Fibroblast of villous mesenchyme (primary cell): ENCODE results near the gene ITGB6. TPM values are rescaled to one million over a fixed set of nuclear protein-coding genes. Genes with fewer than 3 reads are reported as not detected.

Experiments used
- DNase-seq: peaks from one replicate; pipeline ENCODE4 v3.0.0-alpha.2; 2010; ENCODE audit warnings: low read depth
- H3K4me3 ChIP-seq: 2 replicates; pipeline ENCODE4 v1.5.1; 2011; ENCODE audit warnings: low read depth, mild to moderate bottlenecking, low read length
- CTCF ChIP-seq: IDR thresholded peaks from 2 replicates; pipeline ENCODE4 v1.5.1; 2012; ENCODE audit warnings: low read depth, mild to moderate bottlenecking, low read length; ENCODE audit not compliant: insufficient read depth
- total RNA-seq: library from RNA; depleted of rRNA; stranded (reverse); fragments of >200 nt; gene quantifications from 2 replicates; pipeline ENCODE4 v1.2.3, GENCODE V29; 2012

Gene ITGB6
- total RNA-seq, 1 donor = not detected

- DNase-seq = no peak
- TF ChIP-seq CTCF = no peak
- no peak overlapping the region for H3K4me3 ChIP-seq
Measured at GRCh38 chr2:160203422-160203821, 3.4 kb upstream of the ITGB6 start.

GRCh38 chr2:160203007-160203406, 2.9 kb upstream of the ITGB6 start:
- DNase-seq = no peak
- H3K4me3 ChIP-seq = no peak overlapping the region
- no peak for TF ChIP-seq CTCF

GRCh38 chr2:160201849-160202539, 1.9 kb upstream of the ITGB6 start:
- no peak for DNase-seq
- no peak for TF ChIP-seq CTCF

GRCh38 chr2:160200921-160201320, 849 bp upstream of the ITGB6 start:
- no peak for TF ChIP-seq CTCF
- H3K4me3 ChIP-seq = no peak overlapping the region

More at GRCh38 chr2:160201849-160202539, 1.9 kb upstream of the ITGB6 start:
- H3K4me3 ChIP-seq = no peak overlapping the region

GRCh38 chr2:160199053-160199452, 1.0 kb downstream of the ITGB6 start:
- no peak for TF ChIP-seq CTCF
- DNase-seq = no peak
- no peak overlapping the region for H3K4me3 ChIP-seq

More at GRCh38 chr2:160200921-160201320, 849 bp upstream of the ITGB6 start:
- DNase-seq = peak; percentile 65

- H3K4me3 ChIP-seq = no peak overlapping the region
- no peak for TF ChIP-seq CTCF
- DNase-seq = no peak
Measured at GRCh38 chr2:160197587-160197986, 2.5 kb downstream of the ITGB6 start.

GRCh38 chr2:160194946-160195345, 5.1 kb downstream of the ITGB6 start:
- TF ChIP-seq CTCF = no peak

More at GRCh38 chr2:160194946-160195345, 5.1 kb downstream of the ITGB6 start:
- no peak for DNase-seq
- H3K4me3 ChIP-seq = no peak overlapping the region
